IMR-90 (cell line): ENCODE data around the gene EXOSC3.

ENCODE experiments used
- BHLHE40 ChIP-seq: fragments of 150-350 bp; IDR thresholded peaks from 2 replicates; pipeline ENCODE4 v1.6.1; 2016; ENCODE audit warnings: mild to moderate bottlenecking, low read depth, low read length
- CEBPB ChIP-seq: IDR thresholded peaks from 2 replicates; pipeline ENCODE4 v1.6.1; 2012; ENCODE audit warnings: low read depth, low read length, improper control_type of control experiment
- CHD1 ChIP-seq: IDR thresholded peaks from 2 replicates; pipeline ENCODE4 v1.6.1; 2012; ENCODE audit warnings: low read depth, low read length, improper control_type of control experiment
- MAFK ChIP-seq: IDR thresholded peaks from 2 replicates; pipeline ENCODE4 v1.6.1; 2012; ENCODE audit warnings: low read depth, low read length, improper control_type of control experiment
- MAZ ChIP-seq: IDR thresholded peaks from 2 replicates; pipeline ENCODE4 v1.6.1; 2012; ENCODE audit warnings: low read depth, mild to moderate bottlenecking, low read length, improper control_type of control experiment, moderate library complexity, borderline replicate concordance
- POLR2A ChIP-seq: IDR thresholded peaks from 2 replicates; pipeline ENCODE4 v1.6.1; 2012; ENCODE audit warnings: mild to moderate bottlenecking, low read depth, low read length
- RAD21 ChIP-seq: IDR thresholded peaks from 2 replicates; pipeline ENCODE4 v1.6.1; 2012; ENCODE audit warnings: low read length, improper control_type of control experiment
- RCOR1 ChIP-seq: IDR thresholded peaks from 2 replicates; pipeline ENCODE4 v1.6.1; 2012; ENCODE audit warnings: mild to moderate bottlenecking, low read length, improper control_type of control experiment; ENCODE audit not compliant: insufficient replicate concordance
- RFX5 ChIP-seq: IDR thresholded peaks from 2 replicates; pipeline ENCODE4 v1.8.0; 2012; ENCODE audit warnings: low read depth, mild to moderate bottlenecking, low read length, moderate library complexity
- USF2 ChIP-seq: fragments of 150-350 bp; IDR thresholded peaks from 2 replicates; pipeline ENCODE4 v1.6.1; 2017; ENCODE audit warnings: mild to moderate bottlenecking, antibody characterized with exemption, low read length, low read depth
- TF ChIP-seq, protein P1 (sequence below): conservative IDR thresholded peaks from 2 replicates; pipeline ENCODE4 v1.5.1; 2012; ENCODE audit warnings: mild to moderate bottlenecking, low read depth, low read length, improper control_type of control experiment

DNA sequence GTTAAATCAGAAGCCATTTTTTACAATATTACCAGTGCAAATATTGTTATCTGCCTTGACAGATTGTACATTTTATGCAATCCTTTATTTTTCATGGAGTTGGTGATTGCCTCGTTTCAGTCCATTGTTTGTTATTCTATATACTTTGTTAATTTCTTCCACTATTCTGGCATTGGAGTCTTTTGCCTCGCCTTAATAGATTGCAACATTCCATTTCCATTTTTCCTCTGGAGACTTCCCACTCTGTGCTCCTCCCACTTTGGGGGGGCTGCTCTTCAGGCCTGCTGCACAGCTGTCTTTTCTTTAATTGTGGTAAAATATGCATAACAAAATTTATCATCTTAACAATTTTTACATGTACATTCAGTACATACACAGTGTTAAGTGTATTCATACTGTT, 11.4 kb upstream of the EXOSC3 start:
- TF ChIP-seq POLR2A, result no peak
- TF ChIP-seq, protein P1, sequence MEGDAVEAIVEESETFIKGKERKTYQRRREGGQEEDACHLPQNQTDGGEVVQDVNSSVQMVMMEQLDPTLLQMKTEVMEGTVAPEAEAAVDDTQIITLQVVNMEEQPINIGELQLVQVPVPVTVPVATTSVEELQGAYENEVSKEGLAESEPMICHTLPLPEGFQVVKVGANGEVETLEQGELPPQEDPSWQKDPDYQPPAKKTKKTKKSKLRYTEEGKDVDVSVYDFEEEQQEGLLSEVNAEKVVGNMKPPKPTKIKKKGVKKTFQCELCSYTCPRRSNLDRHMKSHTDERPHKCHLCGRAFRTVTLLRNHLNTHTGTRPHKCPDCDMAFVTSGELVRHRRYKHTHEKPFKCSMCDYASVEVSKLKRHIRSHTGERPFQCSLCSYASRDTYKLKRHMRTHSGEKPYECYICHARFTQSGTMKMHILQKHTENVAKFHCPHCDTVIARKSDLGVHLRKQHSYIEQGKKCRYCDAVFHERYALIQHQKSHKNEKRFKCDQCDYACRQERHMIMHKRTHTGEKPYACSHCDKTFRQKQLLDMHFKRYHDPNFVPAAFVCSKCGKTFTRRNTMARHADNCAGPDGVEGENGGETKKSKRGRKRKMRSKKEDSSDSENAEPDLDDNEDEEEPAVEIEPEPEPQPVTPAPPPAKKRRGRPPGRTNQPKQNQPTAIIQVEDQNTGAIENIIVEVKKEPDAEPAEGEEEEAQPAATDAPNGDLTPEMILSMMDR, result no peak
- TF ChIP-seq CEBPB, result no peak
- TF ChIP-seq RAD21, result no peak
- TF ChIP-seq USF2, result no peak
- TF ChIP-seq BHLHE40, result no peak
- TF ChIP-seq RFX5, result no peak
- TF ChIP-seq MAFK, result no peak
- no peak for TF ChIP-seq MAZ
- TF ChIP-seq RCOR1, result no peak
- no peak for TF ChIP-seq CHD1
